Right cardiac atrium (tissue), 5 donors: ENCODE data around the gene TDO2. TPM values are rescaled to one million over a fixed set of nuclear protein-coding genes. Genes with fewer than 3 reads are reported as not detected.

Source experiments
- polyA plus RNA-seq: library from polyadenylated mRNA; stranded (reverse); fragments of 200-250 nt; gene quantifications from one replicate; pipeline ENCODE4 v1.2.3, GENCODE V29; 2013
- total RNA-seq, 4 donors: library from RNA; stranded (reverse); fragmentation: NEBNext Ultra II Directional; extraction: Animal tissue kit (Norgen Biotek cat#: 25700); gene quantifications; one replicate each; pipeline ENCODE4 v1.2.1, GENCODE V29; 2021
- donor health status: healthy with polysubstance abuse.
- donor health status: DM: no; HTN: yes; CAD: no.
- donor health status: DM: no; HTN: no; CAD: no.
- donor health status: DM: no; HTN: yes; CAD: no; lungs with severe emphysema.
- donor health status: DM: yes; HTN: yes; CAD: no.

The TDO2 gene
- total and polyA plus RNA-seq, 5 donors: not detected

Other genes with a start within 250 kb of the TDO2 start
- 10 to 100 TPM; 43.6 to 82.5 (median 64.3) TPM for gene GUCY1A1, start 236.8 kb upstream of the TDO2 start, total RNA-seq
- gene GUCY1A1, start 236.8 kb upstream of the TDO2 start, polyA plus RNA-seq: 9.9 TPM
- gene GUCY1B1, start 144.7 kb upstream of the TDO2 start, total RNA-seq: 10 to 100 TPM in 1 of 4 donors, 1 to 10 TPM in 3; 8.0 to 12.9 (median 9.3) TPM
- 7.5 TPM for gene GUCY1B1, start 144.7 kb upstream of the TDO2 start, polyA plus RNA-seq
- not detected for gene ASIC5, start 37.4 kb upstream of the TDO2 start, total RNA-seq
- gene ASIC5, start 37.4 kb upstream of the TDO2 start, polyA plus RNA-seq: not detected
- 10 to 100 TPM; 10.5 to 15.9 (median 12.9) TPM for gene CTSO, start 50.2 kb downstream of the TDO2 start, total RNA-seq
- 7.6 TPM for gene CTSO, start 50.2 kb downstream of the TDO2 start, polyA plus RNA-seq